Caco-2 (cell line): ENCODE data around the gene ANKRD2. TPM values are rescaled to one million over a fixed set of nuclear protein-coding genes. Genes with fewer than 3 reads are reported as not detected.

Experiments
- BruUV-seq: library from RNA; stranded (reverse); fragments of 400-500 nt; replicated peaks from 2 replicates; lab custom pipeline; 2021; lab: Mats Ljungman, UMichigan
- CTCF ChIA-PET: fragments of 300-600 bp; sonication (Branson Sonifier 250); formaldehyde crosslinking; loops from one replicate; lab custom pipeline; 2022; ENCODE audit warnings: antibody characterized with exemption; lab: Charles Lee
- POLR2A ChIA-PET: fragments of 300-600 bp; sonication (Branson Sonifier 250); formaldehyde crosslinking; loops from one replicate; lab custom pipeline; 2022; ENCODE audit warnings: antibody characterized with exemption; lab: Charles Lee
- DNase-seq, 2 experiments: peaks; one replicate each; pipeline versions ENCODE4 v3.0.0 to v3.0.0-alpha.2; 2020 to 2022
- H3K27me3 ChIP-seq: replicated peaks from 2 replicates; pipeline ENCODE4 v1.6.0; 2011; ENCODE audit warnings: low read length; ENCODE audit not compliant: control insufficient read depth, insufficient read depth
- H3K36me3 ChIP-seq: 2 replicates; pipeline ENCODE4 v1.5.1; 2011; ENCODE audit warnings: low read length; ENCODE audit not compliant: control insufficient read depth, insufficient read depth
- H3K4me1 ChIP-seq: fragments of 250-450 bp; sonication (Bioruptor Pico); 2 replicates; pipeline ENCODE4 v1.5.1; 2020; ENCODE audit warnings: mild to moderate bottlenecking
- H3K4me3 ChIP-seq: 2 replicates; pipeline ENCODE4 v1.5.1; 2011; ENCODE audit warnings: low read depth, mild to moderate bottlenecking, control low read depth, low read length
- H3K9me3 ChIP-seq: fragments of 250-450 bp; sonication (Bioruptor Pico); 2 replicates; pipeline ENCODE4 v1.5.1; 2020; ENCODE audit warnings: mild to moderate bottlenecking, moderate library complexity
- H3K27ac Mint-ChIP-seq: one replicate; pipeline ENCODE4 v1.8.0; 2022; ENCODE audit warnings: mixed read lengths; ENCODE audit not compliant: unreplicated experiment
- H3K27me3 Mint-ChIP-seq: one replicate; pipeline ENCODE4 v1.8.0; 2022; ENCODE audit warnings: mixed read lengths; ENCODE audit not compliant: insufficient read depth, unreplicated experiment
- H3K36me3 Mint-ChIP-seq: one replicate; pipeline ENCODE4 v1.8.0; 2022; ENCODE audit warnings: mild to moderate bottlenecking, mixed read lengths; ENCODE audit not compliant: insufficient read depth, unreplicated experiment
- H3K4me1 Mint-ChIP-seq: one replicate; pipeline ENCODE4 v1.8.0; 2022; ENCODE audit warnings: low read depth, mixed read lengths; ENCODE audit not compliant: unreplicated experiment
- H3K4me3 Mint-ChIP-seq: one replicate; pipeline ENCODE4 v1.8.0; 2022; ENCODE audit warnings: mild to moderate bottlenecking, moderate library complexity, mixed read lengths; ENCODE audit not compliant: unreplicated experiment
- H3K9me3 Mint-ChIP-seq: one replicate; pipeline ENCODE4 v1.8.0; 2022; ENCODE audit warnings: mixed read lengths; ENCODE audit not compliant: unreplicated experiment
- CTCF ChIP-seq, 2 experiments: fragments of 200-600 bp in 1 of 2; IDR thresholded peaks; 1 replicate in 1 of 2; 2 replicates in 1 of 2; pipeline versions ENCODE4 v1.5.1 to v1.8.0; 2011 to 2022; ENCODE audit warnings: antibody characterized with exemption in 1 of 2, control low read depth in 1 of 2, inconsistent platforms in 1 of 2, low read depth in 1 of 2, low read length in 1 of 2, mild to moderate bottlenecking in 1 of 2, moderate library complexity in 1 of 2; ENCODE audit not compliant: insufficient read depth in 1 of 2, severe bottlenecking in 1 of 2, unreplicated experiment in 1 of 2
- intact Hi-C: fragments of 100-400 bp; cut with micrococcal nuclease; formaldehyde crosslinking; loops from one replicate; pipeline ENCODE4 v1.10.0; 2022; ENCODE audit not compliant: unreplicated experiment
- total RNA-seq: library from RNA; stranded (reverse); gene quantifications from 2 replicates; pipeline ENCODE4 v1.2.3, GENCODE V29; 2022

The ANKRD2 gene
- total RNA-seq, 1 experiment from 2014 or later = not detected

GRCh38 chr10:97628228-97628627, 55.6 kb downstream of the ANKRD2 start:
- ChIA-PET CTCF (no interaction called here), POLR2A (no interaction called here)
- H3K4me1 ChIP-seq = 0 out of 2 replicates have a peak, but pooled peaks cover 8% of the 10 kb centered on the region
- no peak for DNase-seq
- H3K36me3 ChIP-seq = no peaks in the 10 kb centered on the region
- no peak for TF ChIP-seq CTCF (IDR thresholded peaks at IDR 0.05; ENCODE audit: insufficient read depth in 1 of 2, low read depth in 1 of 2, low read length in 1 of 2, severe bottlenecking in 1 of 2, unreplicated experiment in 1 of 2)
- Mint-ChIP-seq H3K9me3 (no peaks in the 10 kb centered on the region), H3K36me3 (peaks cover 4% of the 10 kb centered on the region), H3K27me3 (no peaks in the 10 kb centered on the region), H3K4me3 (no peak overlapping the region), H3K4me1 (peaks cover 3% of the 10 kb centered on the region), H3K27ac (no peak overlapping the region)
- H3K9me3 ChIP-seq = no peaks in the 10 kb centered on the region
- no TSS peak for BruUV-seq
- H3K4me3 ChIP-seq = no peak overlapping the region
- H3K27me3 ChIP-seq = no peaks in the 10 kb centered on the region
- intact Hi-C loops = no loop called here

- no peaks in the 10 kb centered on the region for H3K27me3 Mint-ChIP-seq
- no peak for TF ChIP-seq CTCF (IDR thresholded peaks at IDR 0.05; ENCODE audit: insufficient read depth in 1 of 2, low read depth in 1 of 2, low read length in 1 of 2, severe bottlenecking in 1 of 2, unreplicated experiment in 1 of 2)
- 0 out of 2 replicates have a peak, but pooled peaks cover 5% of the 10 kb centered on the region for H3K4me1 ChIP-seq
- ChIA-PET POLR2A (no interaction called here), CTCF (no interaction called here)
- no peak overlapping the region for H3K27ac Mint-ChIP-seq
- no TSS peak for BruUV-seq
- H3K9me3 Mint-ChIP-seq = no peaks in the 10 kb centered on the region
- H3K36me3 Mint-ChIP-seq = peaks cover 11% of the 10 kb centered on the region
- H3K27me3 ChIP-seq = no peaks in the 10 kb centered on the region
- DNase-seq = no peak
- H3K4me3 Mint-ChIP-seq = no peak overlapping the region
- no peak overlapping the region for H3K4me3 ChIP-seq
- peaks cover 7% of the 10 kb centered on the region for H3K4me1 Mint-ChIP-seq
- intact Hi-C loops = no loop called here
- H3K9me3 ChIP-seq = no peaks in the 10 kb centered on the region
- H3K36me3 ChIP-seq = no peaks in the 10 kb centered on the region
Observed at GRCh38 chr10:97629289-97629688, 56.7 kb downstream of the ANKRD2 start.

- Histone ChIP-seq H3K4me1 (0 out of 2 replicates have a peak, but pooled peaks cover 5% of the 10 kb centered on the region), H3K9me3 (no peaks in the 10 kb centered on the region), H3K27me3 (no peaks in the 10 kb centered on the region), H3K4me3 (no peak overlapping the region), H3K36me3 (no peaks in the 10 kb centered on the region)
- no peaks in the 10 kb centered on the region for H3K9me3 Mint-ChIP-seq
- peaks cover 11% of the 10 kb centered on the region for H3K36me3 Mint-ChIP-seq
- ChIA-PET CTCF (no interaction called here), POLR2A (no interaction called here)
- DNase-seq = no peak
- no peak overlapping the region for H3K27ac Mint-ChIP-seq
- BruUV-seq = TSS peak; percentile 20
- H3K4me1 Mint-ChIP-seq = peaks cover 7% of the 10 kb centered on the region
- intact Hi-C loops = no loop called here
- no peaks in the 10 kb centered on the region for H3K27me3 Mint-ChIP-seq
- no peak overlapping the region for H3K4me3 Mint-ChIP-seq
- TF ChIP-seq CTCF (IDR thresholded peaks at IDR 0.05; ENCODE audit: insufficient read depth in 1 of 2, low read depth in 1 of 2, low read length in 1 of 2, severe bottlenecking in 1 of 2, unreplicated experiment in 1 of 2) = no peak
Observed at GRCh38 chr10:97631098-97631497, 58.5 kb downstream of the ANKRD2 start.
